GM23248 (cell line): ENCODE measurements around the gene SUSD3. TPM values are rescaled to one million over a fixed set of nuclear protein-coding genes. Genes with fewer than 3 reads are reported as not detected.
A peak's percentile ranks its signal among the peaks of the same experiment; 100 is the strongest.

Source experiments
- DNase-seq: peaks from one replicate; pipeline ENCODE4 v3.0.0-alpha.2; 2015
- H2AFZ ChIP-seq: fragments of 200-600 bp; sonication (generic); 2 replicates; pipeline ENCODE4 v1.6.1; 2016; ENCODE audit warnings: antibody characterized with exemption
- H3F3A ChIP-seq: fragments of 200-600 bp; sonication (generic); 2 replicates; pipeline ENCODE4 v1.6.1; 2016; ENCODE audit warnings: mild to moderate bottlenecking, antibody characterized with exemption, mixed run types; ENCODE audit not compliant: insufficient read depth
- H3K27ac ChIP-seq: fragments of 200-600 bp; sonication (generic); 2 replicates; pipeline ENCODE4 v1.5.1; 2016; ENCODE audit warnings: mild to moderate bottlenecking
- H3K27me3 ChIP-seq: fragments of 200-600 bp; sonication (generic); replicated peaks from 2 replicates; pipeline ENCODE4 v1.6.1; 2016; ENCODE audit warnings: mild to moderate bottlenecking; ENCODE audit not compliant: insufficient read depth
- H3K36me3 ChIP-seq: fragments of 200-600 bp; sonication (generic); 2 replicates; pipeline ENCODE4 v1.6.1; 2016; ENCODE audit warnings: low read depth, mild to moderate bottlenecking
- H3K4me1 ChIP-seq: fragments of 200-600 bp; sonication (generic); 2 replicates; pipeline ENCODE4 v1.6.1; 2016; ENCODE audit warnings: mild to moderate bottlenecking; ENCODE audit not compliant: insufficient read depth
- H3K4me2 ChIP-seq: fragments of 200-600 bp; sonication (generic); one replicate; pipeline ENCODE4 v1.6.1; 2016; ENCODE audit warnings: mild to moderate bottlenecking; ENCODE audit not compliant: unreplicated experiment
- H3K4me3 ChIP-seq: fragments of 200-600 bp; sonication (generic); 2 replicates; pipeline ENCODE4 v1.5.1; 2016; ENCODE audit warnings: mild to moderate bottlenecking
- H3K79me2 ChIP-seq: fragments of 200-600 bp; sonication (generic); 2 replicates; pipeline ENCODE4 v1.6.1; 2016; ENCODE audit warnings: mild to moderate bottlenecking; ENCODE audit not compliant: insufficient read depth
- H3K9ac ChIP-seq: fragments of 200-600 bp; sonication (generic); 2 replicates; pipeline ENCODE4 v1.6.1; 2016; ENCODE audit warnings: mild to moderate bottlenecking
- H3K9me2 ChIP-seq: fragments of 200-600 bp; sonication (generic); 2 replicates; pipeline ENCODE4 v1.6.1; 2016; ENCODE audit warnings: mixed run types, mild to moderate bottlenecking, moderate library complexity; ENCODE audit not compliant: insufficient read depth
- H3K9me3 ChIP-seq: fragments of 200-600 bp; sonication (generic); one replicate; pipeline ENCODE4 v1.6.1; 2017; ENCODE audit warnings: low read depth
- H4K20me1 ChIP-seq: fragments of 200-600 bp; sonication (generic); 2 replicates; pipeline ENCODE4 v1.6.0; 2016; ENCODE audit not compliant: insufficient read depth
- EZH2 ChIP-seq: fragments of 200-600 bp; sonication (generic); IDR thresholded peaks from 2 replicates; pipeline ENCODE4 v1.6.1; 2018; ENCODE audit warnings: antibody characterized with exemption, mild to moderate bottlenecking; ENCODE audit not compliant: insufficient read depth, poor library complexity, severe bottlenecking
- EZH2phosphoT487 ChIP-seq: fragments of 200-600 bp; sonication (generic); IDR thresholded peaks from 2 replicates; pipeline ENCODE4 v1.6.1; 2018; ENCODE audit warnings: antibody characterized with exemption, moderate library complexity, mild to moderate bottlenecking, low read depth; ENCODE audit not compliant: insufficient read depth
- WGBS, 2 experiments: methylation state at CpG; one replicate each; pipeline ENCODE4 v1.1.6; 2015 to 2017; ENCODE audit warnings: low lambda C conversion rate in 2 of 2, low coverage in 1 of 2; ENCODE audit errors: missing lambda C conversion rate in 2 of 2; 5-methylcytosine and 5-hydroxymethylcytosine counted together
- in situ Hi-C: fragments of 300-500 bp; cut with MboI; formaldehyde crosslinking; loops from 2 replicates; pipeline ENCODE4 v1.15.0; 2020
- polyA plus RNA-seq: library from polyadenylated mRNA; unstranded; fragments of >200 nt; fragmentation: Nextera tagmentation; extraction: Ambion mirVana; gene quantifications from 2 replicates; pipeline ENCODE4 v1.2.1, GENCODE V29; 2016
- total RNA-seq: library from RNA; depleted of rRNA; stranded (reverse); fragments of >200 nt; shearing (Covaris generic); gene quantifications from 2 replicates; pipeline ENCODE4 v1.2.3, GENCODE V29; 2014

The SUSD3 gene
- total and polyA plus RNA-seq, 2 experiments from 2014 or later, result 0.43 TPM; not detected in 1

DNA sequence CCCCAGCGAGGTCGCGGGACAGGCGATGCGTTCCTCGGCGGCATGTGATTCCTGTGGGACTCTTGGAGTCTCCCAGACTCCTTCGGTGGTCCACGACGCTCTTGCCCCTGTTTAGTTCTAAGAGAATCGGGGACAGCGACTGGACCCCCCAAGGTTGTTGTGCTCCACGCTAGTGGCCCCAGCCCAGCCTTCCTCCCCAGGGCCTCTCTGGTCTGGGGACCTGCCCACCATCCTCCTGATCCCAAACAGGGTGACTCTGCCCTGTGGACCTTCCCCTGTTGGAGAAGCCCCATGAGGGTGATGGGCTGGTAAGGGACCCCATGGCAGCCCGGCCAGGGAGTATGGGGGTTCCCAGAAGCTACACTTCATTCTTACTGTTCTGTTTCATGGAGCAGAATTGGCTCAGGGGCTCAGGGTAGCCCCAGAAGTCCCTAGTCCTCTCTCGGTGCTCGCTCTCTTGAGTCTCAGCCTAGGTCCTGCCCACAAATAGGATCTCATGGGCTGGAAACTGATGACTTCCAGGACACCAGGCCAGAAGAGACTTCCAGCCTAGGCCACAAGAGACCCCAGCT is 38.4 kb downstream of the SUSD3 start:
- in situ Hi-C loops, result no loop called here
- WGBS, 2 experiments, result 1 to 4% methylated on average over 15 to 16 of the region's 16 CpGs
- H4K20me1 ChIP-seq, result no peaks in the 10 kb centered on the region
- H2AFZ ChIP-seq, result peak overlapping the region; percentile 88
- DNase-seq, result peak; percentile 27
- peaks cover 51% of the 10 kb centered on the region for H3K79me2 ChIP-seq
- H3K9me2 ChIP-seq, result no peaks in the 10 kb centered on the region
- peak overlapping the region; percentile 87 for H3K9ac ChIP-seq
- H3K4me2 ChIP-seq, result peak overlapping the region; percentile 87
- H3F3A ChIP-seq, result peaks cover 47% of the 10 kb centered on the region
- no peaks in the 10 kb centered on the region for H3K9me3 ChIP-seq
- H3K27ac ChIP-seq, result peak overlapping the region; percentile 76
- peak overlapping the region; percentile 86 for H3K4me3 ChIP-seq
- peaks cover 18% of the 10 kb centered on the region for H3K4me1 ChIP-seq
- no peaks in the 10 kb centered on the region for H3K27me3 ChIP-seq
- no peaks in the 10 kb centered on the region for H3K36me3 ChIP-seq
- TF ChIP-seq EZH2, result no peak
- TF ChIP-seq EZH2phosphoT487, result no peak

DNA sequence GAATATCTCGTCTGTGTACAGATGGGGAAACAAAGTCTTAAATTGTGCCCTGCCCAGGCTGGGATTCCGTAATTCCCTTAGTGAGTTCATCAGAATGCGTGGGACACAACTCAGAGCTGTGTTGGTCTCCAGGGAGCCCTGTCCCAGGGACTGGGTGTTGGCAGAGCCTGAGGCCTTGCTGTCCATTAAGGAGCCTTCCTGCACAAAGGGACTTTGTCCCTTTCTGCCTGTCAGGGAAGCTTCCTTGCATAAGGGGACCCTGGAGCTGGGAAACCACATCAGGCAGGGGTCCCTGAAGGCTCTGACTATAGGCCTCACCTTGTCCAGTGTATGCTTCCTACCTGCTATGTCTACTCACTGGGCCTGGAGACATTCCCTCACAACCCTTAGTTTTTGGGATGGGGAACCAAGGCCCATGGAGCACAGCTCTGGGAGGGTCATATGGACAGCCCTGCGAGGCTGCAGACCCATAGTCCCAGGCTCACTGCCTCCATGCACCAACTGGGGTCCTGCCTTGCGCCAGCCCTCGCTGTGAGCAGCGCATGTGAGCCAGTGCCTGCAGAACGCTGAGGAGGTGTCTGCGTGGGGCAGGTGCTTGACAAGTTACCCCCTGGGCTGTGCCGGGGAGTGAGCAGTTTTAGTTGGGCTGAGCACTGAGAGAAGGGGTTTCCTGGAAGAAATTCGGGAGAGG is 39.2 kb downstream of the SUSD3 start:
- in situ Hi-C loops, result no loop called here
- Histone ChIP-seq H3K9ac (peak overlapping the region; percentile 87), H3K27me3 (no peaks in the 10 kb centered on the region), H3K4me2 (peak overlapping the region; percentile 87), H2AFZ (no peak overlapping the region), H3K4me3 (peak overlapping the region; percentile 86), H4K20me1 (no peaks in the 10 kb centered on the region), H3K9me3 (no peaks in the 10 kb centered on the region), H3K4me1 (peaks cover 14% of the 10 kb centered on the region), H3K79me2 (peaks cover 58% of the 10 kb centered on the region), H3K36me3 (no peaks in the 10 kb centered on the region), H3K27ac (peak overlapping the region; percentile 76), H3K9me2 (no peaks in the 10 kb centered on the region), H3F3A (peaks cover 39% of the 10 kb centered on the region)
- TF ChIP-seq EZH2phosphoT487 (no peak), EZH2 (no peak)
- WGBS, 2 experiments, result 72 to 73% methylated on average over 11 of the region's 11 CpGs
- peak; percentile 38 for DNase-seq

DNA sequence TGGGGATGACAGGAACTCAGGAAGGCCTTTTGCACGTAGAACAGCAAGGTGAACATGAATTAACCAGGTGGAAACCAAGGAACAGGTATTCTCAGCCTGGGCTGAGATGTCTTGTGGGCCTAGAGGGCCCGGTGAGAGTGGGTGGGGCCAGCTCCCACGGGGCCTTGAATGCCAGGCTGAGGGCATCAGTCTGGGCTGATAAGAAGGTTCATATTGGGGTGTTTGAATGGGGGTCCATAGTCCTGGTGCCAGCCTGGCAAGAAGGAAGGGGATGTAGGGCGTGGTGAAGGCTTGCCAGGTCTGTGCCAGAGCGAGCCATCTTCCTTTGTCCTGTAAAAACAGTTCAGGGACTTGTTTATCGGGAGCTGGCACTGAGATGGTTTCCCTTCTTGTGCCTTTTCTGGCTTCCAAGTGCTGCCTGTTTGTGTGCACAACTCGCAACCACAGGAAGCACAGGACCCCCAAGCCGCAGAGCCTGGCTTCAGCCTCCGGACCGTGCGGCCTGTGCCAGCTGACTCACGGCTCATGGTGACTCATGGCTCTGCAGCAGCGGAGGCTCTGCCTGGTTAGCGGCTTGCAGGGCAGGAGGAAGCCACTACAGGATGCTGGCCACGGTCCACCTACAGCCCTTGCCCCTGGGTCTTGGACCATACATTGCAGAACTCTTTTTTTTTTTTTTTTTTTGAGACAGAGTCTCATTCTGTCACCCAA is 39.9 kb downstream of the SUSD3 start:
- Histone ChIP-seq H3F3A (peaks cover 32% of the 10 kb centered on the region), H3K4me1 (peaks cover 14% of the 10 kb centered on the region), H3K36me3 (no peaks in the 10 kb centered on the region; the same call in 1 of the 2 replicates), H4K20me1 (no peaks in the 10 kb centered on the region), H3K9me2 (no peaks in the 10 kb centered on the region), H3K4me3 (peak overlapping the region; percentile 86), H3K4me2 (peak overlapping the region; percentile 87), H3K9ac (peak overlapping the region; percentile 87), H2AFZ (peak overlapping the region; percentile 39; the same call in 1 of the 2 replicates), H3K27me3 (no peaks in the 10 kb centered on the region), H3K27ac (peak overlapping the region; percentile 76), H3K79me2 (peaks cover 65% of the 10 kb centered on the region), H3K9me3 (no peaks in the 10 kb centered on the region)
- WGBS, 2 experiments, result 7 to 12% methylated on average over 15 of the region's 15 CpGs
- DNase-seq, result peak; percentile 99
- no peak for TF ChIP-seq EZH2
- TF ChIP-seq EZH2phosphoT487, result no peak
- in situ Hi-C loops, result no loop called here

DNA sequence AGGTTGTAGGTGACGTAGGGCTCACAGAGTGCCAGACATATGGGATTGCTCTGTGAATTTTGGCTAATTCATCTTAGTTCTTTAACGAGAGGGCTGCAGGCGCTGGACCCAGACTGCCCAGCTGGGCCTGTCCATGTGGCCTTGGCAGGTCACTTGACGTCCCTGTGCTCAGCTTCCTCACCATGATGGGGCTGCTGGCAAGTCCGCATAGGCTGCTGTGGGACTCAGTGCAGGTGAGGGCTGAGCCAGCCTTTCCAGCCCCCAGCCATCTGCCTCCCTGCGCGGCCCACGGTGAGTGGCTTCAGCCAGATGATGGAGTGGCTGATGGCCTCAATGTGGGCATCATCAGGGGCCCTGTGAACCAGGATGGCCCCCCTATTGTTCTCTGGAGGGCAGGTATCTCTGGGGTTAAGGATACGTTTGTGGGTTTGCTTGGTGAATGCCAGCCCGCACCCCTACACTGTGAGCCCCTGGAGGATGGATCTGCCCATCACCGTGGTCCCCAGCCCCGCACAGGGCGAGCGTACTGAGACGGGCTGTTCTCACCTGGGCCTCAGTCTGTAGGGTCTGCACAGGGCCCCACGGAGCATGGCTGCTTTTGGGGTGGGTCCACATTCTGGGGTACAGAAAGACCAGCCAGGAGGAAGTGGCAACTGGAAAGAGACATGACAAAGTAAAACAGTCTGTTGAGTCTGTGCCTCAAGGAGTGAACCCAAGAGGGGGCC is 41.2 kb downstream of the SUSD3 start:
- Histone ChIP-seq H4K20me1 (no peaks in the 10 kb centered on the region), H3K9me2 (no peaks in the 10 kb centered on the region), H3K79me2 (peaks cover 79% of the 10 kb centered on the region), H3K4me2 (peak overlapping the region; percentile 87), H3K4me1 (peaks cover 14% of the 10 kb centered on the region), H3K9ac (no peak overlapping the region), H3K27me3 (no peaks in the 10 kb centered on the region), H3K27ac (peak overlapping the region; percentile 76), H3K9me3 (no peaks in the 10 kb centered on the region), H3F3A (peaks cover 30% of the 10 kb centered on the region), H3K4me3 (no peak overlapping the region; the same call in 1 of the 2 replicates), H3K36me3 (no peaks in the 10 kb centered on the region; the same call in 1 of the 2 replicates), H2AFZ (no peak overlapping the region)
- DNase-seq, result no peak
- TF ChIP-seq EZH2 (no peak), EZH2phosphoT487 (no peak)
- WGBS, 2 experiments, result 84 to 90% methylated on average over 15 to 16 of the region's 16 CpGs
- in situ Hi-C loops, result no loop called here
